Suppressor macrophage treated with lipopolysaccharide for 4 hours (primary cell): ENCODE results near the gene TDRD3.

Source experiments
- DNase-seq: peaks from one replicate; pipeline ENCODE4 v3.0.0-alpha.2; 2020

TDRD3 gene

DNA sequence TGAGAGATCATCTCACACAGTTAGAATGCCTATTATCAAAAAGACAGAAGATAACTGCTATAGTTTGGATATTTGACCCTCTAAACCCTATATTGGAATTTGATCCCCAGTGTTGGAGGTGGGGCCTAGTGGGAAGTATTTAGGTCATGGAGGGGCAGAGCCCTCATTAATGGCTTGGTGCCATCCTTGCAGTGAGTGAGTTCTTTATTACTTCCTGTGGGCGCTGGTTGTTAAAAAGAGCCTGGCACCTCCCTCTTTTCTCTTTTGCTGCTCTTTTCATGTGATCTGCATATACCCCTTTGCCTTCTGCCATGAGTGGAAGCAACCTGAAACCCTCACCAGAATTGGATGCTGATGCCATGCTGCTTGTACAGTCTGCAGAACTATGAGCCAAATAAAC lies 66.8 kb downstream of the TDRD3 start:
- DNase-seq = no peak

DNA sequence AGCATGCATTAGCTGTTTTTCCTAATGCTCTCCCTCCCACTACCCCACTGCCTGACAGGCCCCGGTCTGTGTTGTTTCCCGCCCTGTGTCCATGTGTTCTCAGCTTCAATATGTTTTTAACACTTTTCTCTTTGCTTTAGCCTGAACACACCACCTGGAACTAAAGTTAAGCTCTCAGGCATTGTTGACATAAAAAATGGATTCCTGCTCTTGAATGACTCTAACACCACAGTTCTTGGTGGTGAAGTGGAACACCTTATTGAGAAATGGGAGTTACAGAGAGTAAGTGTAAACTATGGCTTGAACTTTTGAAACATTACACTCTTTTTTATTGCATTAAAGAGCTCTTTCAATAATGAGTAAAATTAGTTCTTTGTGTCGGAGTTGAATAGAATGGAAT lies 70.1 kb downstream of the TDRD3 start:
- DNase-seq = no peak

DNA sequence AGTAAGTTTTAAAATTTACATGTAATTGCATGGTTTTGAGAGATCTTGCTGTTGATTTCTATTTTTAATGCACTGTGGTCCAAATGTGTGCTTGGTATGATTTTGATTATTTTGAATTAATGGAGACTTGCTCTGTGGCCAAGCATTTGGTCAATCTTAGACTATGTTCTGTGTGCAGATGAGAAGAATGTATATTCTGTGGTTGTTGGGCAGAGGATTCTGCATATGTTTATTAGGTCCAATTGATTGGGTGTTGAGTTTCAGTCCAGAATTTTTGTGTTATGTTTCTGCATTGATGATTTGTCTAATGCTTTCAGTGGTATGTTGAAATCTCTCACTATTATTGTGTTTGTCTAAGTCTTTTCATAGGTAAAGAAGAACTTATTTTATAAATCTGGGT lies 82.3 kb downstream of the TDRD3 start:
- DNase-seq = no peak

DNA sequence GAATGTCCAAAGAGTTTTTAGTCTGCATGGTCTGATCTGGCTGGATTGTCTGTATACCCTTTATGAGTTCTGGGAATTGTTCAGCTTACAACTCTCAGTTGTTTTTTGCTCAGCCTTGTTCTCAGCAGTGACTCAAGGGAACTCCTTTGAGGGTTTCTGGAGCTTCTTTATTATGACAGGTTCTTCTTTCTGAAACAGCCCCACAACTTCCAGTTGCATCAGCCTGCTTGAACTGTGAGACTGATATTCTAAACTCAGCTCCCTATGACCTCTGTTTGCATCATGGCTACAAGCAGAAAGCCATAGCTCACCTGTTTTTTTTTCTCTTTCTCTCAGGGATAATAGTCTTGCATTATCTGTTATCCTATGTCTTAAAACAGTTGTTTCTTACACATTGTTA lies 85.0 kb downstream of the TDRD3 start:
- DNase-seq = peak; percentile 16

DNA sequence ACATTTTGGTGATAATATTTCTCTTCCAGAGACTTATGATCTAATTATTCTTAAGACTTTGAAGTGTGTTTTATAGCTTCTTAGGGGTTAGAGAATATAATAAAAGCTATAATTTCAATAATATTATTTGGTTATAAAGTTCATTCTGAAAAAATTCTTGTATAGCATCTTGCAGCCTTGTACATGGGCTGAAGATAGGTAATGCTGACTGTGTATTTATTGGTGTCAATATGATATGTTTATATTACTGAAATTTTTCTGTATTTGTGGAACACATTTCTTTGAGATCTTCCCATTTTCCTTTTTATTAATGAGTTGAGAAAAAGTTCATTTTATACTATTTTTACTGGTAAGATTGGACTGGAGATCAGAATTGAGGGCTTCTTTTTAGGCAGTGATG lies 87.8 kb downstream of the TDRD3 start:
- no peak for DNase-seq

DNA sequence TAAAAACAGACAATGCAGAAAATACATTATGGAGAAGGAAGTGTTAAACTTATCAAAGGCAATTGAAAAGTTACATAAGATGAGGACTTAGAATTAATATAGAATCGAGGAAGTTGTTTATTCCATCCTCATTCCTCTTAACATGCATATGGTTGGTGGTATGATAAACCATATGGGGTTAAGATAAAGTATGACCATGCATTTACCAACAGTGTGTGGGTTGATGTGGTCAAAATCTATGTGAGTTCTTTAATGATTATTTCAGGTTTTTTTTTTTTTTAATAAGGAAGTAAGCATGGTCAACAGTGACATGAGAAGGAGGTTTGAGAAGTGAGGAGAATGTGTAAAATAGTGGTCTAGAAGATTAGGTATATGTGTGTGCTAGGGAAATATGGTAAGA lies 94.5 kb downstream of the TDRD3 start:
- no peak for DNase-seq

DNA sequence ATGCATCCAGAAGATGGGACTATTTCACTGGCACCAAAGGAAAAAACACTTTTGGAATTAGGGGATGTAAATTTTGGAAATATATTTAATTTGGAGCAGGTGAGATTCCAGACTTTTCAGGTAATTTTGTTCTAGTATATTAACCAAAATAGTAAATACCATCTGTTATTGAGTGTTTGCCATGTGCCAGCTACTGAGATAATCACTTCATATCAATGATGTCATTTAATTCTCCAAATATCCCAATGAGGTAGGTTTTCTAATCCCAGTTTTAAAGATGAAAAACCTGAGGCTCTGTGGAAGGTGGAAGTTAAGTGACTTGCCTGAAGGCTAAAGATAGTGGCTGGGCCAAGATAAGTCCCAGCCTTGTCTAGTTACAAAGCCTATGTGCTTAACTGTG lies 95.2 kb downstream of the TDRD3 start:
- no peak for DNase-seq

DNA sequence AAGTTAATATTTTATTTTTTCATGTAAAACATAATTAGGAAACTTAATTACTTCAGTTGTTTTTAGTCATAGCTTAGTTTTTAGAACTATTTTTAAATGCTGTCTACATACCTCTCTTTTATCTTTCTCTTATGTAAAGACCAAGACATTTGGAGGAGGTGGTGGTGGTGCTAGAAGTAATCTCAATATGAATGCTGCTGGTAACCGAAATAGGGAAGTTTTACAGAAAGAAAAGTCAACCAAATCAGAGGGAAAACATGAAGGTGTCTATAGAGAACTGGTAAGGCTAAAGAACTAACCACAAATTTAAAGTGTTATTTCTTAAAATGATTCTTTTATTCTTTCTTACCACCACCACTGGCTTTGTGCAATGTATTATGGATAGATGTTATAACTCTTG lies 97.3 kb downstream of the TDRD3 start:
- DNase-seq = no peak

DNA sequence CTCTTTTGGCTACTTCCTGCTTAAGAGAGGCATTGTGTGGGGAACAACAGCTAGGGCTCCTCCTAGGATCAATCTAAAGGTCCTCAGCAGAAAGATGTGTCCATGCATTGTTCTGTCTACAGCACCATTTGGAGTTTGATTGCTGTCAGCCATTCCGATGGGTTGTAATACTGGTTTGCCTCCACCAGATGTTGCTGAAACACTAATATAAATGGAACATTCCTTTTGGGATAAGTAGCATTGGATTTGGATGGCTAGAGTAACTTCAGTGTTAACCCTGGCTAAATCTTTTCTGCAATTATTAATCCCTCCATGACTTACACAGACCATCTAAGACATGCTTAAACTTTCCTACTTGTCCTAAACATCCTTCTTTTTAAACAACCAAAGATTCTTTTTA lies 104.2 kb downstream of the TDRD3 start:
- no peak for DNase-seq

DNA sequence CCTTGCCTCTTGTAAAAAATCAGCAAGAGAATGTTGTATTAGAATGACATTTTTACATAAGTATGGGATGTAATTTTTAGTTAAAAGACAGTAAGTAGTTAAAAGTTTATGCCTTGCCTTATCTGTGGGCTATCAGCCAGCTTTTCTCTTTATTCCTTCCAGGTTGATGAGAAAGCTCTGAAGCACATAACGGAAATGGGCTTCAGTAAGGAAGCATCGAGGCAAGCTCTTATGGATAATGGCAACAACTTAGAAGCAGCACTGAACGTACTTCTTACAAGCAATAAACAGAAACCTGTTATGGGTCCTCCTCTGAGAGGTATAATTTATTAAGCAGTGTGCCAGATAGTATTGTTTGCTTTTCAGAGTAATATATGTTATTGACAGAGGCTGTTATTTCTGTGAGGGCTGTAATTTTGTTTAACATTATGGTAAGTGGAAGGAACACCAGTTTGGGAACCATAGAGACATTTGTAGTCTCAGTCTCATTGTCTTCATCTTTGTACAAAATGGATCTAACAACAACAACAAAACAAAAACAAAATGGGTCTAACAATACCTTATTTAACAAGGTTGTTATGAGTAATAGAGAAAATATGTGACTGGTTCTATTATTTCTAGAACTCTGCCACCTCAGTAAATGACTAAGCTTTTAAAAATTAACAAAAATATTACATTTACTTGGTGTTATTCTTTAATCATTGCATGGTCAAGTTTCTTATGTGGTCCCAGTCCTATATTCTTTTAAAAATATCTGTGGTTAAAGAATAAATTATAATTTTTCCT lies 112.8 kb downstream of the TDRD3 start:
- no peak for DNase-seq

DNA sequence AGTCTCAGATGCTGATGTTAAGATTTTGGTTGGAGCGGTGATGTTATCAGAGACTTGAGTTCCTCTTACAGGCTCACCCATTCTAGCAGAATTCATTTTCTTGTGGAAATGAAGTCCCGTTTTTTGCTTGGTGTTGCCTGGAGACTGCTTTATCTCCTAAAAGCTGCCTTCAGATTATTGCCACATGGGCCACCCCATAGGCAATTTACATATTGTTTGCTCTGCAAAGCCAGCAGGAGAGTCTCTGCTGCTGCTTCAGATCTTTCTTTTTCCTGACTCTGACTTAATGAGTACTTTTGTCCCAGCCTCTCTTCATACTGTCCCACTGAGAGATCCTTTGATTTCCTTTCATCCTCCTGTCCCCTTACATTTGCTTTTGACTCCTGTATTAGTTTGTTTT lies 114.6 kb downstream of the TDRD3 start:
- DNase-seq = no peak

DNA sequence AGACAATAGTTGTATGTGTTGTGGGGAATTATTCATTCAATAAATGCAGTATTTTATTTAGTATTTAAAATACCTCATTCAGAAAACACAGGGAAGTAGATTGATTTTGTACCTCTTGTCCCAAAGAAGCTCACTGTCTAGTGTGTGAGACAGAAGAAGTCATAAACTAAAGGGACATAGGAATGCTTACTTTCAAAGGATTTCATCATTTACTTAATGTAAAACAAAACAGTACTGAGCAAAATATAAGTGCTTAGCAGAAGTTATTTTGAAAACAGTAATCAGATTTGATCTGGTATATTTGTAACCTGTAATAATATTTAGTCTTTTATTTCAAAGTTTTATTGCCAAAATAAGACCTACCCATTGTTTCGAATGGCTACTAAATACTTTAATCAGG lies 117.9 kb downstream of the TDRD3 start:
- DNase-seq = no peak

DNA sequence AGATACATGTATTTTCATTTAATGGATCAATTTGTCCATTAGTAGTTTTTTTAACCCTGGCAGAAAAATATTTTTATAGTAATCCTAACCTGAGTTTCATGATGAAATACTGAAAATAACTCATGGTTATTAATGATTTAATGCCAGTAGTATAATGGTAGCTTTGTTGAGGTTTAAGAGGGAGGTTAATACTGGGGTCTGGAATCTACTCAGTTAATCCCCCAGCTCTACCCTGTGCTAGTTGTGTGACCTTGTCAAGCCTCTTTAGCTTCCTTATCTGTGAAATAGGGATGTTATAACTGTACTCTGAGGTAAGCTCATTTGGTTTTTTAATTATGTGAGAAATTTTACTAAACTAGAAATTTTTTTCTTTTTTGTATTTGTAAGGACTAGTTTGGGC lies 122.5 kb downstream of the TDRD3 start:
- no peak for DNase-seq

DNA sequence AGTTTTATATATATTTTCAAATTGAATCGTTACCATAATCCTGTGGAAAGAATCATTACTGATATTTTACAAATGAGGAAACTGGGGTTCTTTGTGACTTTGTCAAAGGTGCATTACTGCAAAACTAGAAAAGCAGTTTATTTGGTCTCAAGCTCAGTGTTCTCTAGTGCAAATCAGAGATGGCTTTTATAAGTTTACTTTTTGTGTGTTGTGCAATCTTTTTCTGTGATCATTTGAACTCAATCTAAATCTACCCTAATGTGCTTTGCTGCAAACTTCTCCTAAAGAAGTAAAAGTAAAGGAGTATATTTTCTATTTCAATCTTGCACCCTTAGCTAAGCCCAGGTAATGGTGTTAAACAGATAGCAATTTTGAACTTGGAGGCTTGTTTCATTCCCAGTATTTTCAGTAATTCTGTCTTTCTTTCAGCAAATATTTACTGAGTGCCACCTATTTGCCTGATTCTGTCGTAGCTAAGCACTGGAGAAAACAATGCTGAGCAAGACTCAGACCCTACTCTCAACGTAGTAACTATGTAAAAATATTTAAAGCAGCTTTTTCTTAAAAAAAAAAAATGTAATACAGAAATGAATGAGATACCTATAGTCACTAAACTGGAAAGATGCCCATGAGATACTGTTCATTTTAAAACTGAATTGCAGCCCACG lies 124.0 kb downstream of the TDRD3 start:
- DNase-seq = no peak

DNA sequence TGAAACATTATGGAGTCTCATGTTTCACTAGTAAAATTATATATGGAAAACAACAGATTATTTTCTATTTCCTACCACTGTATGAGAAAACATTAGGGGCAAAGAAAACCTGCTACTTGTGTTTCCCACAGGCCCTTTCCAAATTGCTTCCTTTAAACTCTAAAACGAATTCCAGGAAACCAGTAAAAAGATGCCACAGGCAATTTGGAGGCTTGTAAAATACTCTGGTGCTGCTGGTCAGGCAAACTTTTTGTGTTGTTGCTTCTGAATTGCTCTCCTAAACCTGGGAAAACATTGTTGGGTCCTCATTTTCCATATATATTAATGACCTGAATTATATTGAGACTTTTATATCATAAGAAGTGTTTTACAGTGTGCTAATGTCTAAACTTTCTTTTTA lies 141.5 kb downstream of the TDRD3 start:
- no peak for DNase-seq

DNA sequence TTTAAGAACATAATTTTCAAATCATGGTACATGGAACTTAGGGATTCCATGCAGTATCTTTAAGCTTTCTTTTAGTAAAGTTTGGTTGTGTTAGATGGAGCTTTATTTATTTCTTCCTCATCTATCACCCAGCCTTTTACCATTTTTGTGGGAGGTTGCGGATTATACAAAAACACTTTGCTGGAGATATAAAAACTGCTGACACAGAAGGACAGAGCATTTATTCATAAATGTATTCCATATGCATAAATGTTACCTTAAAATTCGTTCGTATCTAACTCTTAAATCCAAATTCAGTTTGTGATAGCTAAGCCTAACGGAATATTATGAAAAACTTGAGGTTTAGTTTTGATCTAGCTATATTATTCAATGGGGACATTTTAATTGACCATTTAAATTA lies 143.3 kb downstream of the TDRD3 start:
- DNase-seq = no peak

DNA sequence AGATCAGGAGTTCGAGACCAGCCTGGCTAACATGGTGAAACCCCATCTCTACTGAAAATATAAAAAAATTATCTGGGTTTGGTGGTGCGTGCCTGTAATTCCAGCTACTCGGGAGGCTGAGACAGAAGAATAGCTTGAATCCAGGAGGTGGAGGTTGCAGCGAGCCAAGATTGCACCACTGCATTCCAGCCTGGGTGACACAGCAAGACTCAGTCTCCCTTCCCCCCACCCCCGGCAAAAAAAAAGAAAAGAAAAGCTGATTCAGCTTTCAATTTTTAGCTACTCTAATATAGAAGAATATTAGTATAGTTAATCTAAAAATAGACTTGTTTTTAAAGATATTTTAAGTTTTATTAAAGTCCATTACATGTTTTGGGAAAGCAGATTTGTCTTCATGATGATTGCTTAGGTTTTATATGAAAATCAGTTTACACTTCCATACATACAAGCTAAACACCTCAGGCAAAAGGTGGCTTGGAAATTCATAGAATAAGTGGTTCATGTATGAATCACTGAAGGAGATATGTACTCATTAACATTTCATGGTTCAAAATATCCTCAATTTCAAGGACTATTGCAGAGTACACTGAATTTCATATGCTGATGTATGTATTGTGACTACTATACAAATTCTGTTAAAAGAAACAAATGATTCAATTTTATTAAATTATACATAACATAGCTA lies 165.2 kb downstream of the TDRD3 start:
- DNase-seq = no peak

DNA sequence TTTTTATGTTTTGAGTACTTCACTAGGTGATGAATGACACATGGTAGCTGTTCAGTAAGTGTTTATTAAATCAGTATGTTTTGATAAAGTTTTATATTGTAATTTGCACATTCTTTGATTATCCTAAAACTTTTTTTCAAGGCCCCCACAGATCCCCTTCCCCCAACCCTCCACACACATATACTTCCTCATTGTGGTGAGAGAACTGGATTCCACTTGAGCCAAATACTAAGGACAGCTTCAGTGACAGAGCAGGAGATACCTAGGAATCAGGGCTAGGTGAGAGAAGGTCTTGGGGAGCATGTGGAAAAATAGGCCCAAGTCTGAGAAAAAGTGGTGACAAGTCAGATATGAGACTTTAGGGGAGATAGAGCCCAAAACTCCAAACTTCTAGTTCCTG lies 174.6 kb downstream of the TDRD3 start:
- no peak for DNase-seq

DNA sequence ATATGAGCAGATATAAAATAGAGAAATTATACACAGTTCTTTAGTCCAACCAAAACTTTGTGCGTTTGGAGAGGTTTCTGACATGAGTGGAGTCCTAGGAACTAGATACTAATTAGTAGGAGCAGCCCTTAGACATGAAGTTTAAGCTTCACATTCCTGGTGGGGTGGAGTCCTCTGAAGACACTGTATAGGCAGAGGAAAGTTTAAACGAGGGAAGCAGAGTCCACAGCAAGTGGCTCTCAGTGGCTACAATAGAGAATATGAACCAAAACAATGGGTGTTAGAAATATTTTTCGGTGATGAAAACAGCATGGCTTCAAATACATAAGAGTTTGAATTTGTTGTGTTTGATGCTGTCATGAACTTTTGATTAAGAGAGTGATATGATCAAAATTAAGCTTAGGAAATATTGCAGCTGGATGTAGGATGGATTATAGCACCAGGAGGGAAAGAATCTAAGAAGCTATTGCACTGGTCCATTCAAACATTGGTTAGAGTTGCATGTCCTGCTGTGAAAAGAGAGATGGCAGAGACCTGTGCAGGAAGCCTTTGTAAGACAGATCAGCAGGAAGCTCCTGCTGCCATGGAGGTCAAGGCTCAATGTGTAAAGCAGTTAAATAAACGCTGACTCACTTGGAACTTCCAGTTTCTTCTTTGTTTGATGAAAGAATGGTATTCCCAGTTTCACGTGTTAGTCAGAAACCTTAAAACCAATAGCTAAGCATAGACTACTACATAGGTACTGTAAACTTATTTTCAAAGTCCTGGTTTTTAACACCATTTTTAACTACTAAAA lies 175.2 kb downstream of the TDRD3 start:
- DNase-seq = peak; percentile 29

DNA sequence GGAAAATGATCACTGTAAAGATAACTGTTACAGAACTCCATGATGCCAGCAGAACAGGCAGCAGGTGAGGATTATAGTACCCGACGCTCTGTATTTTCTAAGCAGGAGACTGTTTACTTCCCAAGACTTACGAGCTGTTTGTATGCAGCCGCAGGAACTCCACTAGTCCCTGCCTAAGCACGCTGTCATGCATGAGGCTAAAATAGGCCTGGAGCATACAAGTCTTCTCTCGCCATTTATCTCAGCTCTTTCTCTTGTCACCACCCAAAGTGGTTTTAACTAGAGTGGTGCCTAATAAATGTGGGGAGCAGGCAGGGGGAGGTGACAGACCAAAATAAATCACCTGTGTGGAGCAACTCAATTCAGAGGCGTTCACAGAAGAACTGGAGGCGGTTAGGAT lies 175.8 kb downstream of the TDRD3 start:
- DNase-seq = no peak

DNA sequence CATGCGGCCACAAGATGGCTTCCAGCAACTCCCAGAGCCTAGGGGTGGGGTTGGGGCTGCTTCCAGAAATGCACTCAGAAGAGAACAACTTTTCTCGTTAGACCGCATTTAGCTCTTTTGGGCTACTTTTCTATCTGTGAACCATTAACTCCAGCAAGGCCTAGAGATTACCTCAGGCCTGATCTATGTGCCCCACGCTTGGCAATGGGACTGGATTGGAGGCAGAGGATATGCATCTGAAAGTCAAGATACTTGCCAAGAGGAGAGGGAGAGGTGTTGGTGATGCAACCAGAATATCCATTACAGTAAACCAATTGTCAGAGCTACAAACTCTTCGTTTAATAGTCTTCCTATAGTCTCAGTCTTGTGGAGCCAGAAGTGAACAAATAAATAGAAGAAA lies 177.7 kb downstream of the TDRD3 start:
- DNase-seq = no peak

DNA sequence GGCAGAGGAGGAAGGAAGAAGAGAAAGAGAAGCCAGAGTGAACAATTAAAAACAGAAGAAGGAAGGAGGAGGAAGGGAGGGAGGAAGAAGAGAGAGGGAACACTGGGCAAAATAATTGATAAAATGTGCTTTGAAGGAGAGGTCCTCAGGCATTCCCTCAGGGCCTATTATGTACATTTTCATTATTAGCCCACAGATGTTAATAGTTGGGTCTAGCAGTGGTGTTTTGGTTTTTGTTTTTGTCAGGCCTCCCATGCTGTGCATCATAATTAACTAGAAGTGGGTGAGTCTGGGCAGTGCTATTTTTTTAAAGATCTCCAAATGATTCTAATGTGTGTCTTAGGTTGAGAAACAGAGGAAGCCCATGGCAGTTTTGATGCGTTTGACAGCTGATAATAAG lies 178.1 kb downstream of the TDRD3 start:
- DNase-seq = no peak

DNA sequence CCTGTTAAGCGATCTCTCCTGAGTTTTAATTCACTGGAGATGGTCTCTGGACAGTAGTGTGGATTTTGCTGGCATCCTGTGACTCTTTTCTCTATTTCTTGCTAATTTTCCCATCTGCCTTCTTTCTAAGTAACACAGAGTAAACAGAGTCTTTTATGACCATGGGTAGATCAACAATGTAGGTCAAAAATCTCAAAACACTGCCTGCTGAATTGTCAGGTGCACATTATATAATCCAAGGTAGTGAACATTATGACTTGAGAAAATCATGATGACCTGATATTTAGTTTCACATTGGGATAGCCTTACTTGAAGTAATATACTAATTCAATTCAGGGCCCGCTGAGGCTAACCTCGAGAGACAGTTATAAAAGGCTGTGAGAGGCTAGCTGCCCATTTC lies 180.7 kb downstream of the TDRD3 start:
- no peak for DNase-seq
